NCI-H82 treated with DMSO at 0.1 percent for 48 hours (cell line): ENCODE data around the gene MKI67.

Source experiments
- DNase-seq: peaks from one replicate; lab custom pipeline; 2025; ENCODE audit not compliant: unreplicated experiment; lab: John Stamatoyannopoulos, UW

MKI67 gene

DNA sequence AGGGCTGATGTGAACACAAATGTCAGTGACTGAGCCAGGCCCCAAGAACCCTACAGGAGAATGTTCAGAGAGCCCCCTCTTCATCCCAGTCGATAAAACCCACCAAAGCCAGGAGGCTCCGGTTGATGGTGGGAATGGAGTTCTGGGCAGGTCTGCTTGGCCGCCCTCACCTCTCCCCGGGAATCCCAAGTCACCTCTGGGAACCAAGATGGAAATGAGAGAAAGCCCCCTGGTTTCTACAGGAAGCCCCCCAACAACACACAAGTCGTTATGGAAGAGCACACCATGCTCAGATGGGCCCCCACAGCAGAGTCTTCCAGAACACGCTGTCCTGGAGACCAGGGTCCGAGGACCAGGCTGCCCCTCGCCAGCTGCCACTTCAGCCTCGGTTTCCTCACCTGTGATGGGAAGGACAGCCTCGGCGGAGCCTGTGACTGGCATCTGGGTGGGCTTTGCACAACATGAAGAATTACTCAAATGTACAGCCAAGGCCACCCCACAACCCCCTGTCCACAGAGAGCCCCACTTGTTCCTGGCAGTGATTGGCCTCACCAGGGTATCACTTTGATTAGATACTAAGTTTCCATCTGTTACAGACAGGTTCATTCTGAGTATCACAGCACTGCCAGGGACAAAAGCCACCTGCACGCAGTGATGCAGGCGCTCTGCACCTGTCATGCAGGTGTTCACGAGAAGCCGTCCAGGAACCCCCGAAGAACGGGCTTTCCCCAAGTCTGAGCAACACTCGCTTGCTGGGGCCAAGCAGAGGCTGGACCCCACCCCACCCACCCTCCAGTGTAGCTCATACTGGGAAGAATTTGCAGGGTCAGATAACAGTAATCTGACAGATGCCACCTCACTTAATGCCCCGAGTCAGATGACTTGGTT is 57.6 kb downstream of the MKI67 start:
- no peak for DNase-seq

DNA sequence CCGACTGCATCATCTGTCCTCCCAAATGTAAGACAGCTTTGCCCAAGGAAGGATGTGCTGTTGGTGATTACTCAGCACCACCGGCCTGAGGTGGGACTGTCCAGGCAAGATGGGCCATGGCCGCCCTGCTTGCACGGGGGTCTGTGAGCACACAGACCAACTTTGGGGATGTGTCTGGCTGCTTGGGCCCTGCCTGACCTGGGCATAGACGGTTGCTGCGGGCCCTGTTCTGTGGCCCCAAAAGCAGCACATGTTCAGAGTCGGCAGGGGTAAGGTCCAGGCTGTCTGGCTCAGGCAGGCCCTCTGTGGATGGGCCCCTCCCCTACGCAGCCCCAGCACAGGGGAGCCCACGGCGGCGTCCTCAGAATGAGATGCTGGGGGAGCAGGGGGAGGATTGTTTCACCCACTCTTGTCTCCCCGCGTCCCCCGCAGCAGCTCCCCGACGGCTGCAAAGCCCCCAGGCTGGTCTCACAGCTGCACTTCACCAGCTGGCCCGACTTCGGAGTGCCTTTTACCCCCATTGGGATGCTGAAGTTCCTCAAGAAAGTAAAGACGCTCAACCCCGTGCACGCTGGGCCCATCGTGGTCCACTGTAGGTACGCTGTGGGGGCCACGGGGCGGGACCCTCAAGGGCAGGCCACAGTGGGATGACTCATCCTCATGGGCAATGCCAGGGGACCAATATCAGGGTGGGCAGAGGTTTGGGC is 58.4 kb downstream of the MKI67 start:
- DNase-seq: no peak

DNA sequence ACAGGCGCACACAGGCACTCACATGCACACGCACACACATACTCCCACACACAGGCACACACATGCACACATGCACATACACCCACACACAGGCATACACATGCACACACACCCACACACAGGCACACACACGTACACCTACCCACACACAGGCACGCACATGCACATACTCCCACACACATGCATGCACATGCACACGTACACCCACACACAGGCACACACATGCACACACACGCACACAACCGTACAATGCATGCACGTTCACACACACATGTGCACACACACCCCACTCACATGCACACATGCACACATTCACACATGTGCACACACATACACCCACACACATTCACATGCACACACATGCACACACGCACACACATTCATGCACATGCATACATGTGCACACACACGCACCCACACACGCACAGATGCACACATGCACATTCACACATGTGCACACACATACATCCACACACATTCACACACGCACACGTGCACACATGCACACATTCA is 59.3 kb downstream of the MKI67 start:
- no peak for DNase-seq

DNA sequence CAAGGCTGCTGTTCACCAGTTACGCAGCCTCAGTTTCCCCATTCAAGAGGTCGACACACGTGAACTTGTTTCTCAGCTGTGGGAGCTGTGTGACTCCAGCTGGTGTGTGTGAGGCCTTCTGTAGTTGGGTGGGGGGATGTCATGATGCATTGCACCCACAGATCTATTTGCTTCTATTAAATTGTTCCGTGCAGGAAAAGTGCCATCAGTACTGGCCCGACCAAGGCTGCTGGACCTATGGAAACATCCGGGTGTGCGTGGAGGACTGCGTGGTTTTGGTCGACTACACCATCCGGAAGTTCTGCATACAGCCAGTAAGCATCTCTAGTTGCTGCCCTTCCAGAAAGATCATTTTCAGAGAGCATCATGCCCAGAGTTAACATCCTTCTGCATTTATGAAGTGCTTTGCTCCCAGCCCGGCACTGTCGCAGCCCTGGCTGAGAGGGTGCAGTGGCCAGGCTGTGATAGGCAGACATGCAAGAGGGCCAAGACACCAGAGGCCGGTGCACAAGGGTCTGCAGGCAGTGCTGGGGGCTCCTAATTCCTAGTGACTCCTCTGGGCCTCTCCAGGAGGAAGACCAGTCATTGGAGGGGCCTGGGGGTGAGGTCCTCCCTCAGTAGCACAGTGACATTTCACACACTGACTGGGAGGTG is 60.2 kb downstream of the MKI67 start:
- DNase-seq: no peak

DNA sequence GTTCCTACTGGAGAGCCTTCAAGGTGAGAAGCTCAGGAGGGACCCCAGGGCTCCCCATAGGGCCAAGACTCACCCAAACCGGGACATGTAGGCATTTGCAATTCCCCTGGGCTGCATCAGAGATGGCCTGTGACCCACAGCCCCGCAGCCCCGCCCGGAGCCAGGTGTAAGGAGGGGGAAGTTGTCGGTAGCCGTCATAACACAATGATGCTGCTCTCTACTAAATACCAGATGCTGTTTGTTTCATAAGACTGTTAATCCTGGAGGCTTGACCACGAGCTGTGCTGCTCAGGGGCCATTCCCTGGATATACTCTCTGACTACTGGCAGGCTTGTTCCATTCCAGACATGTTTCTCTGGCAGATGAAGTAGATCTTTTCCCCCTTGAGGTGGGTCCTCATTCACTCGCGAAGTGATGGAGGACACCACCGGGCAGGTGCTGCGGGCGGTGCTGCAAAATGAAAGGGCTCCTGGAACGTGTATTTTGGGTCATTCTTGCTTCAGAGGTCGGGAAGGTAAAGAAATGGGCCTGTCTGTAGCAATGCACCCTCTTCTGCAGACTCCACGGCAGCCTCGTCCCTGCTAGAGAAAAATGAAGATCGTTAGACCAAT is 61.1 kb downstream of the MKI67 start:
- DNase-seq: no peak

DNA sequence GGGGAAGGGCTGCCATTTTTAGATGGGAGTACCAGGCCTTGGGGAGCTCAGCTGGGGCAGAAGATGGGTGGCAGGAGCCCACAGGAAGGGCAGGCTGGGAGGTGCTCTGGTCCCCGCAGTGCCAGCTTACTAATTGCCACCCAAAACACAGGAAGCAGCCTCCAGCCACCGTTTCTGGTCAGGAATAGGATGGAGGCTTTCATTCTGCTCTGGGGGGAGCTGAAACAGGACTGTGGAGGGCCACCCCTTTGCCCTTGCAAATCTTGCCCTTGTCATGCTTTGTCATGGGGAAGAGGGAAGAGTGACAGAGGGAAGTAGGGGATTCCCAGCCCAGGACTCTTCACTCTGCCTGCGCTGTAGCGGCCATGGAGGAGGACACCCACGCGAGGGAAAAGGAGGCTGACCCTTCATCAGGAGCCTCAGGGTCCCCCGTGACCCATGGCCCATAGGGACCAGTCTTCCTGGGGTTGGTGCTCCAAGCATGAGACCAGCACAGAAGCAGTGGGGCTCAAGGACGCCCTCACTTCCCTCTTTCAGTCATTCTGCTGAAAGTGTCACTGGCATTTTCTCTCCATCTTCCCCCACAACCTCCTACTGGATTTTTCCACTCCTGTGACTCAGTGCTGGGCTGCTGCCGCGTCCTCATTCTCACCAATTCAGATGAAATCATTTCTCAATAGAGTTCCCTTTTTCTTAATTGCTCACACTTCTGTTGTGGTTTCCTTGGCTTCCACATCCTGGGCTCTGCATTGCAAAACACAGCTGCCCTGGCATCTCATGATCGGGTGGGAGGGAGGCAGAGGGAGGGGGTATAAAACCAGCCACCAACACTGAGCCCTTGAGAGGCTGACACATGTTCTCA is 61.9 kb downstream of the MKI67 start:
- DNase-seq: no peak

DNA sequence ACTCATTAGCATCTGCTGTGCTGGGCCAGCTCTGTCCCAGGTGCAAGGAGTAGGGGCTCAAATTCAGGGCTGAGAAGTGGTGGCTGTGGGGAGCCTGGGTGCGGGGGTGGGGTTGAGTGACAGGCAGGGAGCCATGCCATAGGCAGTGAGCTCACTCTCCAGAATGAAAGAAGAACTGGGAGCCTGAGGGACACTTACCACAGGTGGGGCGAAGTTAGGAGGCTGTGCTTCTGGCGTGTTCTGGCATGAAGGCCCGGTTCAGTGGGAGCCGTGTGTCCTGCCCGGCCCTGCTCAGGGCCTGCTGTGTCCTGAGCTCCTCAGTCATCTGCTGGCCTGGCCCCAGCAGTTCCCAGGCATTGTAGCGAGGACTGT is 62.5 kb downstream of the MKI67 start:
- no peak for DNase-seq

DNA sequence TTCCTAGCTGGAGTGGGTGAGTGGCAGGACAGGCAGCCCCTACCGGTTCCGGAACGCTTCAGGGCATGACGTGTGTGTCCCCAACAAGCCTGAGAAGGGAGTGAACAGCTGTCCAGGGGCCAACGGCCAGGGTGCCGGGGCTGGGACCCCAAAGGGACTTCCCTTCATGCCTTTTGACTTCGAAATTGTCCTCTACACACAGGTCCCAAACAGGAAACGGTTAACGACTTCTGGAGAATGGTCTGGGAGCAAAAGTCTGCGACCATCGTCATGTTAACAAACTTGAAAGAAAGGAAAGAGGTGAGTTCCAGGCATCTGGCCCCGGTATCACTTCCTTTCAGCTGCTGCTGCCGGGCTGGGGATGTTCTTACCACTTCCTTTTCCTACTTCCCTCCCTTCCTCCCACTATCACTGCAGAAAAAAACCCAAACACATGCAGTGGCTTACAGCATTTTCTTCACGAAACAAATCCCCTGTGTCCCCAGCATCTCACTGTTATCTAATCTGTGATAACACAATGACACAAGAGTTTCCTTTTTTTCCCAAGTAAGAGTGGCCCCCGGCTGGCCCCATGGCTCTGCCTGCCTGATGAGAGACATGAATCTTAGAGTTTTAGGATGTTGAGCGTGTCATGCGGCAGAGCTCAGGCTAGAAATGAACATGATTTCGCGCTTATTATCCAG is 63.2 kb downstream of the MKI67 start:
- no peak for DNase-seq

DNA sequence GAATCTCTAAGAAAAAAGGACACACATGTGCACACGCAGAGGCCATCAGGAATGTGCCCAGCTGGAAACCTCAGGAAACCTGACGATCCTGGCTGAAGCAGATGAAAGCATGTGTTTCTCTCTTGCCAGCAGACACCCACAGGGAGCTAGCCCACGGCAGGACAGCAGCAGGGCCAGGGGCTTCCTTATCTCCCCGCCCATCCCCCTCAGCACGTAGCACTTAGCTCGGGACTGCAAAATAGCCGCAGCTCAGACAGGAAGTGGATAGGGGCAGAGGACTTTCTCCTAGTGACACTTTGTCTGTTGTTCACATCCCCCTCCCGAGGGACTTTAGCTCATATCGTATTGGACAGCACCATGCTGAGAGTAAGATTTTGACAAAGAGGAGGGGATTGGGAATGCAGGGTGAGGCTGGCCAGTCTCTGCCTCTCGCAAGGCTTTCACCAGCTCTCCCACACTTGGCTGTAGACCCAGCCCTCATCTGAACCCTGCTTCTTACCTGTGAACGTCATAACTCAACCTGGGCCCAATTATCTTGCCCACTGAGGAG is 63.8 kb downstream of the MKI67 start:
- DNase-seq: no peak

DNA sequence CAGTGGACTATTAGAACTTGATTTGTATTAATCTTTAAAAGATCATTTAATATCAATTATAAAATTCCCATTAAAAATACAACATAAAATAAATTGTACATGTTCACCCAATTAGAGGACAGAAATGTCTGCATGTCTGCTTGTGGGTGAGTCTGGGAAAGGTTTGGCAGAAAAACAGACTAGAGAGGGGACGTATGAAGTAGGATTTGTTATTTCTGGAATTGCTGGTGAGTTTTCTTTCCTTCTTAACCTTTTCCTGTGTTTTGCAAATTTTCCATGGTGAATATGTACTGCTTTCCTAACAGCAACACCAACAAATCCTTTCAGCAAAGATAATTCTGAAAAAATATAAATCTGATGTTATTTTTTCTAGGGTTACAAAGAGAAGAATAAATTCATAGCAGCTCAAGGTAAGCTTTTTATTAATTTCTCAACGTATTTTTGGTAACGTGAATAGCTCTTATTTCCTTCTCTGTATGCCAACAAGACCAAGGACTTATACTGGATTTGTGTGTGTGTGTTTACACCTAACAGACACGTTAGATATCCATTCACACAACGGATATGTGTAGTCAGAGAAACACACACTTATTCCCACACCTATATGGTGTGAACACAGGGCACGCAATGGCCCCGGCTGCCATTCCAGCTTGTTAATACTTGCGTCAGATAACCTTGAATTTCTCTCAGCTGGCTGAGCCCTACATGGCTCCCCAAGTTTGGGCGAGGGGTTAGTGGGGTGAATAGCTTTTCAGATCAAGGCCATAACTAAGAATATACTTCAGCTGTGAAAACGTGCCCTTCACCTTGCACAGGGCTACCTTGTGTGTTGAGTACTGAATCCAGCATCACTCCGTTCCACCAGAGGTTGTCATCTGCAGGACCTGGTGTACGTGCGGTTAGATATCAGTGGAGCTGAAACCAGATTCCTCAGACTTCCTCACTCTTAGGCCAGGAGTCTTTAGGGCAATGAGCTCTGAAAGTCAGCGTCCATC is 64.6 kb downstream of the MKI67 start:
- no peak for DNase-seq

DNA sequence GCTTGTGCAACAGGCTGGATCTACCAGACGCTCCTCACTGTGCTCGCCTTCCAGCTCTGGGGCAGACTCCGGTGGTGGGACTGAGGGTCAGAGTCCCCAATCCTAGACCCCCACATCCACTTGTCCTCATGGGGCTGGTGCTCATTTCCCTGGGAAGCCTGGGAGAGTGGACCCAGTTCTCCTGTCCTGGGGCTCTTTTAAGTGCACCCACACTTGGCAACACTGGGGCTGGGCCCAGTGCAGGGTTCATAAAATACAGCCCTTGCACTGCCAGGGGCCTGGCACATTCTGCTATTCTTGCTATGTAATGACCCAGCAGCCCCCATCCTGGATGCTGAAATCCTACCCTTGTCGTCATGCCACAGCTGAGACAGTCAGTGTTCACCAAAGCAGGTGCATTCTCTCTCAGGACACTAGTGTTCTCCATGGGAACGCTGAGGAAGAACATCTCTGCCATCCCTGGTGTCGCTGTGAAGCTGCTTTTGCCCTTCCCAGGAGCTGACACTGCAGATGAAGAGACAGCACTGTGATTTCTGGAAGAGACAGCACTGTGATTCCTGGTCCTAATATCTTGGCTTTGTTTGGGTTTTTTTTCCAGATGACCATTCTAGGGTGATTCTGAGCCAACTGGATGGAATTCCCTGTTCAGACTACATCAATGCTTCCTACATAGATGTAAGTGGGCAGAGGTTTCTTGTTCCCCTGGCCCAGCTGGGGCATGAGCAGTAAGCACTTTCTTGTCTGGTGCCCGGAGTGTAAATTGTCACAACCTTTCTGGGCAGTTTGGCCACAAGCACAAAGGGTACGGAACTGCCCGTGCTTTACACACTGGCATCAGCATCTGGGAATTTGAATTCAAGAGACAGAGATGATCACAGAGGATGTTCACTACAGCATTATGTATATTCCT is 65.6 kb downstream of the MKI67 start:
- DNase-seq: no peak

DNA sequence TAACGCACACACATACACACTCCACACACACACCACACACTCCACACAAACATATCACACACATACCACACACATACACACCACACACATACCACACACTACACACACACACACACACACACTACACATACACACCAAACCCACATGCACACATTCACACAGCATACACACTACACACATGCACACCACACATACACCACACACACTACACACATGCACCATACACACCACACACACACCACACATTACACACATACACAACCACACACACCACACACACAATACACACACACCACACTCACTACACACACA is 66.3 kb downstream of the MKI67 start:
- no peak for DNase-seq

DNA sequence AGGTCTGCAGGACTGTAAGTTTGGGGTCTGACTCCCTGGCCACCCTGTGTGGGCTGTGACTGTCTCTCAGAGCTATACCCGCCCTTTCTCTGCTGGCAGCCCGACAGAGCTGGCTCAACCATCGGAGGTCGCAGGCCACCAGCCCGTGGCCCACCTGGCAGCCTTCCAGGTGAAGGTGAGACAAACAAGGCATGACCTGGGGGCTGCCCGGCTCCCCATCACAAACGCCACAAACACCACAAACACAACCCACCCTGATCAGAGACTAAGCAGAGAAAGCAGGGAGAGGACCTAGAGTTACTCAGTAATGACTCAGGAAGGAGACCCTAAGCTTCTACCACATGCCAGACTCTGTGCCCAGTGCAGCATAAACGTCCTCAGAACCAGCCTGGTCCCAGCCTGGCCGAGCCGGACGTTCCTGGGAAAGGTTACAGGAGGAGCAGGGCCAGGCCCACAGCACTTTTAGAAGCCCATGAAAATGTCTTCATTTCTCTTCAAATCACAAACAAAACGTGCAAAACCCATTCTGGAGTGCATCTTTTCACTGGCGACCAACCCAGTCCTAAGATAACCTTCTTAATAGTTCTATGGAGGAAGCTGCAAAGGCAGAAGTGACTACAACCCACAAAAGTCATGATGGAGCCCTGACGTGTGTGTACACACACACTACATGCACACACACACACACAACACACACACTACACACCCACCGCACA is 66.8 kb downstream of the MKI67 start:
- no peak for DNase-seq

DNA sequence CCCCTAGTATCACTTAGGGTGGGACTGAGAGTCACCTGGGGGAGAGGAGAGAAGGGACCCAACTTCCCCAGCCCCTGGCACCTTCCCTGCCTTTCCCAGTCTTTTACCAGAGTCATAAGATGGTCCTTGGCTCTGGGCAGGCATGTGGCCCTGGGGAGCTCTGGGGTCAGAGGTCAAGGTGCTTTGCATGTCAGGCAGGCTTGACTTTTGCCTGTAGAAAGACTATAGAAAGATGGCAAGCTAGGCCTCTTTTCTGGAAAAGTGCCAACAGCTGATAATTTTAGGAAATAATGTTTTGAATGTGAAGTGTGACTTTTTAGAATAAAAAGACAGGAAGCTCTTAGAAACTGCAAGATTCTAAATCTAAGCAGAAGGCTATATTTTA is 67.5 kb downstream of the MKI67 start:
- DNase-seq: no peak

DNA sequence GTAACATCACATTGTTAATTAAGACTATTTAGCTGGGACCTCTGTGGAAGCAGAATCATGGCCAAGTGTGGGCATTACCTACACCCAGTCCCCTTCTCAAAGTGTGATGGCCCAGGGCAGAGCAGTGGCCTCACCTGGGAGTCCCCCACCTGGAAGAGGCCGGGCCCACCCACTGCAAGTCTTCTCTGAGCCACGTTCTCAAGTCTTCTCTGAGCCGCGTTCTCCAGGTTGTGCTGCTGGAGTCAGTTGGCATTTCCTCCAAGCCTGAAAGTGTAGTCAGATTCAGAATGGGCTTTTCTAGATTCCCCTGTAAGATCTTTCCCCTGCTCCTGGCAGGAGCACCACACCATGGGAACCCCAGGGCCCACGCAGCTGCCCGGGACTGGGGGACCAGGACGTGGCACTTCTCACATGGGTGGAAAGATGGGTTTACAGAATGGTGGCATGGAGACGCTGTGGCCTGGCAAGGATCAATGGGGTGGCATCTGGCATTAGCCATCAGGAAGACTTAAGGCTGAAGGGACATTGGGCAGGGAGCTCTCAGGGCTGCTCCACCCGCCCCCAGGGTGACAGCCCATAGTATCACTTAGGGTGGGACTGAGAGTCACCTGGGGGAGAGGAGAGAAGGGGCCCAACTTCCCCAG is 68.0 kb downstream of the MKI67 start:
- no peak for DNase-seq

DNA sequence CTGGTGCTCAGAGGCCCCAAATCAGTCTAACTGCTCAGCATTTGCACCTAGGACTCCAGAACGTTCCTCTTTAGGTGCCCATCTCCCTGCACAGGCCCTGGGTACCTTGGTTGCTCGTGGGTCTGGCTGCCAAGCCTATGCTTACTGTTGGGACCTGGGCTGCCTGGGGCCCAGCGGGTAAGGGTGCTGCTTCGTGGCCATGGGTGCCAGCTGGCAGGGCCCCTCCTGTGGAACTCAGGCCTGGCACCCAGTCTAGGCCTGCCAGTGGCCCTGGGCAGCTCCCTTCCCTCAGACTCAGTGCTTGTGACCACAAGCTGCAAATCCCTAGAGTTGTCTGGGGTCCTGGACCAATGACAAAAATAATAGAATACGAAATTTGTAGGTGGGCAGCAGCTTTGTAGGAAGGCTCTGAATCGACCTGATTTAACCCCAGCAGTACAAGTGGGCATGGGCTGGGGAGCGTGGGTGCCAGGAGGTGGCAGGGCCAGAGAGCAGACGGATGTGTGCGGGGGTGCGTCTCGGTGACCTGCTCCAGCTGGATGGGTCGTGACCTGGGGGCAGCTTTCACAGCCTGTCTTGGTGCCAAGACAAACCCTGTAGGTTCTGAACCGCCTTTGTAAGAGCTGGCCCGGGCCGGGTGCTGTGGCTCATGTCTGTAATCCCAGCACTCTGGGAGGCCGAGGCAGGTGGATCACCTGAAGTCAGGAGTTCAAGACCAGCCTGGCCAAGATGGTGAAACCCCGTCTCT is 69.7 kb downstream of the MKI67 start:
- no peak for DNase-seq
